ENCODE measurements around the gene SLC9B1. TPM values are rescaled to one million over a fixed set of nuclear protein-coding genes. Genes with fewer than 3 reads are reported as not detected.
A peak's percentile ranks its signal among the peaks of the same experiment; 100 is the strongest.

Gene SLC9B1
- polyA plus RNA-seq, 6 donors from 2014 or later = 1.7 to 12.5 (median 2.6) TPM

GRCh38 chr4:103030791-103031190 is 11.3 kb upstream of the SLC9B1 start:
- Mint-ChIP-seq H3K36me3 (peaks cover 11% of the 10 kb centered on the region in 2 donors), H3K9me3 (peaks cover 0 to 6% (median 0%) of the 10 kb centered on the region in 7 donors), H3K27ac (no peak overlapping the region), H3K4me1 (no peaks in the 10 kb centered on the region), H3K4me3 (no peak overlapping the region), H3K27me3 (no peaks in the 10 kb centered on the region)
- no peak for DNase-seq
- ATAC-seq (ENCODE audit: low read depth in 2 of 2) = no peak

DNA sequence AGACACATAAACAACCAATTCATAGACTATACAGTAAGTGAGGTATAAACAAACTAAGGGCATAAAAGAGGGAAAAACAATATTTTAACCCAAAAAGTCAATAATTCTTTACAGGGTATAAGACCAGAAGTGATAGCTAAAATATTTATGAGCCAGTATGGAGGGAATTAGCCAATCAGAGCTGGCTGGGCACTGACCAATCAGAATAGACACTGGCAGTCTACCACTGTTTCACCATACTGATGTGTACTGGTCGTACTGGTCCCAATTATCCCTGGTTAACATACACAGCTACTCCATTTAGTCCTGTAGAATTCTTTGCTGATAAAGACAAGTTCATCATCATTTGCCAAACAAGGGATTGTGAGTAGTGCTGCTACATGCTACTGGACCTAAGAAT is 9.8 kb upstream of the SLC9B1 start:
- H3K27me3 Mint-ChIP-seq = no peaks in the 10 kb centered on the region
- H3K4me1 Mint-ChIP-seq = no peaks in the 10 kb centered on the region
- no peak for ATAC-seq (ENCODE audit: low read depth in 2 of 2)
- peaks cover 5 to 11% of the 10 kb centered on the region in 2 donors for H3K36me3 Mint-ChIP-seq
- no peak overlapping the region for H3K27ac Mint-ChIP-seq
- H3K4me3 Mint-ChIP-seq = no peak overlapping the region
- H3K9me3 Mint-ChIP-seq = no peaks in the 10 kb centered on the region
- no peak for DNase-seq

GRCh38 chr4:103026868-103027267 is 7.4 kb upstream of the SLC9B1 start:
- Mint-ChIP-seq H3K36me3 (peaks cover 5 to 11% of the 10 kb centered on the region in 2 donors), H3K27ac (no peak overlapping the region), H3K9me3 (no peaks in the 10 kb centered on the region), H3K4me1 (no peaks in the 10 kb centered on the region), H3K27me3 (no peaks in the 10 kb centered on the region), H3K4me3 (no peak overlapping the region)
- DNase-seq = no peak
- ATAC-seq (ENCODE audit: low read depth in 2 of 2) = no peak

DNA sequence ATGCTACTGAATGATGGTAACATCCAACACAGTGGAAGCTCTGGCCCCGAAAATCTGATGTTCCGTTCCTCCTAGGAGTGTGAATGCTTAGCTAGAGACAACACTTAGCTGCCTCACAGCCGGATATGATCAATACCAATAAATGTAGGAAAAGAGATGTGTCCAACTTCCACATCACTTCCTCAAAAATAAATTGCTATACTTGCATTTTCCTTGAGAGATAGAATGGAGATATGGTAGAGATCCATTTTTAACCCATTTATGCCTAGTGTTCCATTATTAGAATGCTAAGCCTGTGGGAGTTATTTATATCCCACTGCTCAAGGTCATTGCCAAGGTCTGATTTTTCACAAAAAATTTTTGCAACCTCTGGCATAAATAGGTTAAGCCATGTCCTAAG is 5.5 kb upstream of the SLC9B1 start:
- Mint-ChIP-seq H3K9me3 (no peaks in the 10 kb centered on the region), H3K36me3 (peaks cover 1% of the 10 kb centered on the region in 2 donors)
- no peak for DNase-seq

GRCh38 chr4:103021120-103021519 is 1.6 kb upstream of the SLC9B1 start:
- no peak for ATAC-seq (ENCODE audit: low read depth in 2 of 2)
- Mint-ChIP-seq H3K9me3 (no peaks in the 10 kb centered on the region), H3K4me1 (peaks cover 0 to 19% (median 14%) of the 10 kb centered on the region in 3 donors), H3K27ac (no peak overlapping the region), H3K27me3 (no peaks in the 10 kb centered on the region), H3K36me3 (no peaks in the 10 kb centered on the region), H3K4me3 (peak overlapping the region in 3 of 8 donors; percentile 88 to 95 (median 94))
- DNase-seq = no peak

More for the DNA sequence above, 5.5 kb upstream of the SLC9B1 start:
- H3K4me1 Mint-ChIP-seq = peaks cover 0 to 1% (median under 1%) of the 10 kb centered on the region in 3 donors
- H3K4me3 Mint-ChIP-seq = no peak overlapping the region
- H3K27me3 Mint-ChIP-seq = no peaks in the 10 kb centered on the region
- H3K27ac Mint-ChIP-seq = peak overlapping the region in 1 of 6 donors; percentile 38
- ATAC-seq (ENCODE audit: low read depth in 2 of 2) = no peak

DNA sequence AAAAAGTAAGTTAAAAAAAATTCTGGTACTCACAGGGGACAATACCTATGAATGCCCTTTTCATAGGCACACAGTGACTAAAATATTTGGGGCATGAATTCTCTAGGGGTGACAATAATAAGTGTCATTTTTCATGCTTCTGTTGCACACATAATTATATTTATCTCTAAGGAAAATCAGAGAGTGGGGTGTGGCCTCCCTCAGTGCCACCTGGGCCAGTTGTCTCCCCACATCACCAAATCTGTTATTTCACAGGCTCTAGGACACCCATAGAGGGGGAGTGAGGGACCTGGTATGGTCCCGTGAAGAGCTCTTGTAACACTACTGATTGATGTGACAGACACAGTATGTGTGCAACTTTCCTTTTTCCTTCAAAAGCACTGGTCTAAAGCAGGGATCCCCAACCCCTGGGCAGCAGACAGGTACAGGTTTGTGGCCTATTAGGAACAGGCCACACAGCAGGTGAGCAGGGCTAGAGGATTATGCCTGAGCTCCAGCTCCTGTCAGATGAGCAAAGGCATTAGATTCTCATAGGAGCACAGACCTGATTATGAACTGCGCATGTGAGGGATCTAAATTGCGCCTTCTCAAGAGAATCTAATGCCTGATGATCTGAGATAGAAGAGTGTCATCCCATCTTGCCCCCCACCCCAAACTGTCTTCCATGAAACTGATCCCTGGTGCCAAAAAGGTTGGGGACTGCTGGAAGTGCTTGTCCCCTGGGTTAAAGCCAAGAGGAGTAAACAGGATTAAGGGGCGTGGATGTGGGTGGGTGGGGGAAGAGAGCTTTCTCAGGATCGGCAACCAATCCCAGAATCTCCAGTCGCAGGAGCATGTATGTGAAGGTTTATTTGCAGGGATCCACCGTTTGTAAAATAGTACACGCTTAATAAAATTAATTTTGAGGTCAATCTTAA is 856 bp downstream of the SLC9B1 start:
- H3K27ac Mint-ChIP-seq = peak overlapping the region in 1 of 6 donors; percentile 100
- H3K27me3 Mint-ChIP-seq = no peaks in the 10 kb centered on the region
- H3K4me3 Mint-ChIP-seq = peak overlapping the region in 7 of 8 donors; percentile 88 to 100 (median 94)
- no peak for ATAC-seq (ENCODE audit: low read depth in 2 of 2)
- DNase-seq = peak; percentile 13
- H3K36me3 Mint-ChIP-seq = no peaks in the 10 kb centered on the region
- no peaks in the 10 kb centered on the region for H3K9me3 Mint-ChIP-seq
- H3K4me1 Mint-ChIP-seq = peaks cover 0 to 19% (median 14%) of the 10 kb centered on the region in 3 donors

- H3K4me1 Mint-ChIP-seq = no peaks in the 10 kb centered on the region
- no peak overlapping the region for H3K4me3 Mint-ChIP-seq
- H3K27me3 Mint-ChIP-seq = no peaks in the 10 kb centered on the region
- ATAC-seq (ENCODE audit: low read depth in 2 of 2) (no peak), DNase-seq (no peak)
- no peaks in the 10 kb centered on the region for H3K9me3 Mint-ChIP-seq
- H3K36me3 Mint-ChIP-seq = no peaks in the 10 kb centered on the region
- H3K27ac Mint-ChIP-seq = no peak overlapping the region
Observed at GRCh38 chr4:103012551-103012950, 7.0 kb downstream of the SLC9B1 start.

DNA sequence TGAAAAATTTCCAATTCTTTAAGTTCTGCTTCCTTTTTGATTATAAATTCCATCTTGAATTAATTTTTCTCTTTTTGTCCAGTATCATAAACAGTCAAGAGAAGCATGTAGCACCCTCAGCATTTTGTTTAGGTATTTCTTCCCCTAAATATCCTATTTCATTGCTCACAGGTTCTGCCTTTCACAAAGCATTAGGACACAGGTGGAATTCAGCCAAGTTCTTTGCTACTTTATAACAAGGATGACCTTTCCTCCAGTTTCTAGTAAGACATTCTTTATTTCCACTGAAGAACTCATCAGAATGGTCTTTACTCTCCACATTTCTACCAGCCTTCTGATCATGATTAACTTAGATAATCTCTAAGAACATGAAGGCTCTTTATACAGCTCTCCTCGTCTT is 7.4 kb downstream of the SLC9B1 start:
- Mint-ChIP-seq H3K27ac (peak overlapping the region in 1 of 6 donors; percentile 58), H3K27me3 (no peaks in the 10 kb centered on the region), H3K9me3 (no peaks in the 10 kb centered on the region), H3K36me3 (no peaks in the 10 kb centered on the region), H3K4me3 (no peak overlapping the region), H3K4me1 (no peaks in the 10 kb centered on the region)
- DNase-seq (no peak), ATAC-seq (ENCODE audit: low read depth in 2 of 2) (no peak)

DNA sequence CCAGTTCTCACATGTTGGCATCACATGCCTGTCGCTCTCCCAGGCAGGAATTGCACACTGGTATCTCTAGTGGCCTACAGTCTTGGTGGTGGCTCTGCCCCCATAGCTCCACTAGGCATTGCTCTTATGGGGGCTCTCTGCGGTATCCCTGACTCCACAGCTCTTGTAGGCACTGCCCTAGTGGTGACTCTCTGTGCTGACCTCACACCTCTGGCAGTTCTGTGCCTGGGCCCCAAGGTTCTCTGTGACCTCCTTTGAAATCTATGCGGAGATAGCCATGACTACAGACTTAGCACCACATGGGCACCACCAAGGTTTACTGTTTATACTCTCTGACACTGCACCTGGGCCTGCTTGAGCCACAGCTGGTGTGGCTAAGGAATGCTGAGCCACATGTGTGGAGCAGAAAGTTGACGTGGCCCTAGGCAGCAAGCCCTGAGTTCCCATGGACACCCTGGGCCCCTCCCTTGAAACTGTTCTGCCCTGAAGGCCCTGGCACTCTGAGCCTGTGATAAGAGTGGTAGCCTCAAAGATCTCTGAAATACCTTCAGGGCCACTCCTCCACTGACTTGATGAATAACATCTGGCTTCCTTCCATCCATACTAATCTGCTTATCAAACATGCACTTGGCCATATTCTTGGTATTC is 8.0 kb downstream of the SLC9B1 start:
- Mint-ChIP-seq H3K4me3 (no peak overlapping the region), H3K36me3 (no peaks in the 10 kb centered on the region), H3K27ac (peak overlapping the region in 2 of 6 donors; percentile 25 to 55), H3K27me3 (no peaks in the 10 kb centered on the region), H3K4me1 (no peaks in the 10 kb centered on the region), H3K9me3 (no peaks in the 10 kb centered on the region)
- no peak for ATAC-seq (ENCODE audit: low read depth in 2 of 2)
- no peak for DNase-seq

DNA sequence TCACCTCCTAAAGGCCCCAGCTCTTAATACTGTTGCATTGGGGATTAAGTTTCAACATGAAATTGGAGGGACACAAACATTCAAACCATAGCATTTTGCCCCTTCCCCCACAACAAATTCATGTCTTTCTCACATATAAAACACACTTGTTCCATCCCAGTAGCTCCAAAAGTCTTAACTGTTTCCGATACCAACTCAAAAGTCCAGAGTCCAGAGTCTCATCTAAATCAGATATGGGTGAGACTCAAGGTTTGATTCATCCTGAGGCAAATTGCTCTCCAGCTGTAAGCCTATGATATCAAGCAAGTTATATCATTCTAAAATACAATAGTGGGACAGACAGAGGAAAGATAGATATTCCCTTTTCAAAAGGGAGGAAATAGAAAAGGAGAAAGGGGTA is 8.7 kb downstream of the SLC9B1 start:
- Mint-ChIP-seq H3K27me3 (no peaks in the 10 kb centered on the region), H3K9me3 (no peaks in the 10 kb centered on the region), H3K4me3 (no peak overlapping the region), H3K4me1 (no peaks in the 10 kb centered on the region), H3K36me3 (no peaks in the 10 kb centered on the region), H3K27ac (no peak overlapping the region)
- ATAC-seq (ENCODE audit: low read depth in 2 of 2) (no peak), DNase-seq (no peak)

GRCh38 chr4:103008875-103009729 is 10.4 kb downstream of the SLC9B1 start:
- DNase-seq (peak; percentile 41), ATAC-seq (ENCODE audit: low read depth in 2 of 2) (peak; percentile 79 to 86)
- H3K36me3 Mint-ChIP-seq = no peaks in the 10 kb centered on the region
- H3K27ac Mint-ChIP-seq = peak overlapping the region in 1 of 6 donors; percentile 36
- peaks cover 0 to 12% (median 0%) of the 10 kb centered on the region in 3 donors for H3K4me1 Mint-ChIP-seq
- no peaks in the 10 kb centered on the region for H3K9me3 Mint-ChIP-seq
- H3K4me3 Mint-ChIP-seq = no peak overlapping the region
- no peaks in the 10 kb centered on the region for H3K27me3 Mint-ChIP-seq

- ATAC-seq (ENCODE audit: low read depth in 2 of 2) = no peak
- H3K27ac Mint-ChIP-seq = no peak overlapping the region
- H3K4me1 Mint-ChIP-seq = peaks cover 0 to 12% (median 0%) of the 10 kb centered on the region in 3 donors
- H3K9me3 Mint-ChIP-seq = peaks cover 0 to 23% (median 11%) of the 10 kb centered on the region in 7 donors
- H3K4me3 Mint-ChIP-seq = no peak overlapping the region
- H3K27me3 Mint-ChIP-seq = no peaks in the 10 kb centered on the region
- peaks cover 10 to 18% of the 10 kb centered on the region in 2 donors for H3K36me3 Mint-ChIP-seq
- DNase-seq = no peak
Observed at GRCh38 chr4:103002551-103002950, 17.0 kb downstream of the SLC9B1 start.

DNA sequence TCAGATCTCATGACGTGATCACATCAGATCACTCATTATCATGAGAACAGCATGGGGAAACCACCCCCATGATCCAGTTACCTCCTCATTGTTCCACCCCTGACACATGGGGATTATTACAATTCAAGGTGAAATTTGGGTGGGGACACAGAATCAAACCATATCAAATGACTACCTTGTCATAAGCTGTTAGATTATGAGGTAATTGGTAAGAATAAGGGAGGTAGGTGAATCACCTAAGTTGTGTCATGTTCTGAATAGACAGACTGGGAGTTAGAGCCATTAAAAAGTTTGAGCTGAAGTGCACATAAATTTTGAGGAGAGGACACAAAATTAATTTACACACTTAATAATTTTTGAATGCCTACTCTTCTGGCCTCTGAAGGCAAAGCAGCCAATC is 24.7 kb downstream of the SLC9B1 start:
- ATAC-seq (ENCODE audit: low read depth in 2 of 2) (no peak), DNase-seq (no peak)
- H3K4me1 Mint-ChIP-seq = no peaks in the 10 kb centered on the region
- no peak overlapping the region for H3K4me3 Mint-ChIP-seq
- H3K9me3 Mint-ChIP-seq = peaks cover 8 to 39% (median 21%) of the 10 kb centered on the region in 7 donors
- peaks cover 11 to 19% of the 10 kb centered on the region in 2 donors for H3K36me3 Mint-ChIP-seq
- H3K27ac Mint-ChIP-seq = no peak overlapping the region
- H3K27me3 Mint-ChIP-seq = no peaks in the 10 kb centered on the region

All from naive B cell (primary cell).